Measurements from ENCODE around the gene PPP1R10. TPM values are rescaled to one million over a fixed set of nuclear protein-coding genes. Genes with fewer than 3 reads are reported as not detected.
A peak's percentile ranks its signal among the peaks of the same experiment; 100 is the strongest.

PPP1R10 gene
- total RNA-seq, 3 donors from 2014 or later: 102 to 106 (median 106) TPM

- no peaks in the 10 kb centered on the region for H3K9me3 Mint-ChIP-seq
- no peak for DNase-seq
Measured at GRCh38 chr6:30643656-30644055, 26.6 kb upstream of the PPP1R10 start.

GRCh38 chr6:30641048-30641447, 24.0 kb upstream of the PPP1R10 start:
- H3K36me3 Mint-ChIP-seq (ENCODE audit: insufficient read depth): peaks cover 17% of the 10 kb centered on the region
- H3K4me1 Mint-ChIP-seq (ENCODE audit: low read depth): peaks cover 23% of the 10 kb centered on the region
- no peak for ATAC-seq
- no peak overlapping the region for H3K4me3 Mint-ChIP-seq
- no peaks in the 10 kb centered on the region for H3K27me3 Mint-ChIP-seq (ENCODE audit: low read depth)
- no peaks in the 10 kb centered on the region for H3K9me3 Mint-ChIP-seq
- no peak for DNase-seq

More at GRCh38 chr6:30643656-30644055, 26.6 kb upstream of the PPP1R10 start:
- Mint-ChIP-seq H3K27me3 (ENCODE audit: low read depth) (no peaks in the 10 kb centered on the region), H3K36me3 (ENCODE audit: insufficient read depth) (peaks cover 16% of the 10 kb centered on the region), H3K4me3 (no peak overlapping the region), H3K4me1 (ENCODE audit: low read depth) (peaks cover 37% of the 10 kb centered on the region)
- ATAC-seq: no peak

GRCh38 chr6:30640481-30640880, 23.4 kb upstream of the PPP1R10 start:
- H3K4me3 Mint-ChIP-seq: no peak overlapping the region
- ATAC-seq (no peak), DNase-seq (no peak)
- H3K9me3 Mint-ChIP-seq: no peaks in the 10 kb centered on the region
- no peaks in the 10 kb centered on the region for H3K27me3 Mint-ChIP-seq (ENCODE audit: low read depth)
- peaks cover 21% of the 10 kb centered on the region for H3K4me1 Mint-ChIP-seq (ENCODE audit: low read depth)
- peaks cover 22% of the 10 kb centered on the region for H3K36me3 Mint-ChIP-seq (ENCODE audit: insufficient read depth)

GRCh38 chr6:30635834-30636233, 18.8 kb upstream of the PPP1R10 start:
- no peak for DNase-seq
- H3K27me3 Mint-ChIP-seq (ENCODE audit: low read depth): no peaks in the 10 kb centered on the region
- H3K36me3 Mint-ChIP-seq (ENCODE audit: insufficient read depth): peaks cover 22% of the 10 kb centered on the region
- H3K4me3 Mint-ChIP-seq: no peak overlapping the region
- peaks cover 9% of the 10 kb centered on the region for H3K4me1 Mint-ChIP-seq (ENCODE audit: low read depth)
- no peak for ATAC-seq
- no peaks in the 10 kb centered on the region for H3K9me3 Mint-ChIP-seq

- peak within 1 kb of the TSS; percentile 93 for H3K4me3 Mint-ChIP-seq
- H3K36me3 Mint-ChIP-seq (ENCODE audit: insufficient read depth): peaks cover 25% of the 10 kb centered on the region
- peaks cover 21% of the 10 kb centered on the region for H3K4me1 Mint-ChIP-seq (ENCODE audit: low read depth)
- no peaks in the 10 kb centered on the region for H3K9me3 Mint-ChIP-seq
- H3K27me3 Mint-ChIP-seq (ENCODE audit: low read depth): no peaks in the 10 kb centered on the region
- ATAC-seq (peak; percentile 99), DNase-seq (peak; percentile 87)
Measured at GRCh38 chr6:30626484-30627366, 9.7 kb upstream of the PPP1R10 start, which contains the start of gene ATAT1. ATAT1 (plus strand) TSS chr6:30626874.

- Mint-ChIP-seq H3K4me1 (ENCODE audit: low read depth) (peaks cover 21% of the 10 kb centered on the region), H3K36me3 (ENCODE audit: insufficient read depth) (peaks cover 21% of the 10 kb centered on the region), H3K27me3 (ENCODE audit: low read depth) (no peaks in the 10 kb centered on the region), H3K9me3 (no peaks in the 10 kb centered on the region), H3K4me3 (no peak overlapping the region)
- no peak for DNase-seq
- ATAC-seq: no peak
Measured at GRCh38 chr6:30625511-30625910, 8.5 kb upstream of the PPP1R10 start.

- Mint-ChIP-seq H3K36me3 (ENCODE audit: insufficient read depth) (peaks cover 35% of the 10 kb centered on the region), H3K27me3 (ENCODE audit: low read depth) (no peaks in the 10 kb centered on the region), H3K4me3 (peak overlapping the region; percentile 90), H3K9me3 (no peaks in the 10 kb centered on the region), H3K4me1 (ENCODE audit: low read depth) (peaks cover 15% of the 10 kb centered on the region)
- ATAC-seq: no peak
- DNase-seq: no peak
Measured at GRCh38 chr6:30619561-30619960, 2.5 kb upstream of the PPP1R10 start.

GRCh38 chr6:30618270-30618797, 1.3 kb upstream of the PPP1R10 start:
- H3K27me3 Mint-ChIP-seq (ENCODE audit: low read depth): no peaks in the 10 kb centered on the region
- no peak for DNase-seq
- peaks cover 43% of the 10 kb centered on the region for H3K36me3 Mint-ChIP-seq (ENCODE audit: insufficient read depth)
- H3K4me3 Mint-ChIP-seq: peak overlapping the region; percentile 90
- peaks cover 26% of the 10 kb centered on the region for H3K4me1 Mint-ChIP-seq (ENCODE audit: low read depth)
- no peaks in the 10 kb centered on the region for H3K9me3 Mint-ChIP-seq
- no peak for ATAC-seq

GRCh38 chr6:30617565-30618269, 674 bp upstream of the PPP1R10 start, which contains the start of gene MRPS18B:
MRPS18B (plus strand) TSS chr6:30617840; CDS start chr6:30617866, 26 bp downstream.
- Mint-ChIP-seq H3K27me3 (ENCODE audit: low read depth) (no peaks in the 10 kb centered on the region), H3K9me3 (no peaks in the 10 kb centered on the region), H3K4me1 (ENCODE audit: low read depth) (peaks cover 33% of the 10 kb centered on the region), H3K4me3 (peak within 1 kb of the TSS; percentile 90), H3K36me3 (ENCODE audit: insufficient read depth) (peaks cover 43% of the 10 kb centered on the region)
- peak; percentile 79 to 82 for ATAC-seq
- DNase-seq: peak; percentile 97

GRCh38 chr6:30615958-30616810, 859 bp downstream of the PPP1R10 start:
- H3K36me3 Mint-ChIP-seq (ENCODE audit: insufficient read depth): peaks cover 44% of the 10 kb centered on the region
- ATAC-seq (no peak), DNase-seq (no peak)
- peak overlapping the region; percentile 90 for H3K4me3 Mint-ChIP-seq
- peaks cover 46% of the 10 kb centered on the region for H3K4me1 Mint-ChIP-seq (ENCODE audit: low read depth)
- no peaks in the 10 kb centered on the region for H3K9me3 Mint-ChIP-seq
- no peaks in the 10 kb centered on the region for H3K27me3 Mint-ChIP-seq (ENCODE audit: low read depth)

- peaks cover 52% of the 10 kb centered on the region for H3K4me1 Mint-ChIP-seq (ENCODE audit: low read depth)
- peak overlapping the region; percentile 90 for H3K4me3 Mint-ChIP-seq
- DNase-seq (peak; percentile 21), ATAC-seq (no peak)
- no peaks in the 10 kb centered on the region for H3K9me3 Mint-ChIP-seq
- H3K36me3 Mint-ChIP-seq (ENCODE audit: insufficient read depth): peaks cover 44% of the 10 kb centered on the region
- H3K27me3 Mint-ChIP-seq (ENCODE audit: low read depth): no peaks in the 10 kb centered on the region
Measured at GRCh38 chr6:30615219-30615957, 1.7 kb downstream of the PPP1R10 start.

- H3K27me3 Mint-ChIP-seq (ENCODE audit: low read depth): no peaks in the 10 kb centered on the region
- DNase-seq (peak; percentile 76), ATAC-seq (peak; percentile 52 to 56)
- peak overlapping the region; percentile 90 for H3K4me3 Mint-ChIP-seq
- peaks cover 58% of the 10 kb centered on the region for H3K4me1 Mint-ChIP-seq (ENCODE audit: low read depth)
- H3K36me3 Mint-ChIP-seq (ENCODE audit: insufficient read depth): peaks cover 44% of the 10 kb centered on the region
- H3K9me3 Mint-ChIP-seq: no peaks in the 10 kb centered on the region
Measured at GRCh38 chr6:30614843-30615218, 2.2 kb downstream of the PPP1R10 start.

Data from activated T-cell treated with anti-CD3 and anti-CD28 coated beads, Interleukin-2, amount 50 U/mL, for 4 hours (primary cell).